Measurements from ENCODE around the gene RAC3.

DNA sequence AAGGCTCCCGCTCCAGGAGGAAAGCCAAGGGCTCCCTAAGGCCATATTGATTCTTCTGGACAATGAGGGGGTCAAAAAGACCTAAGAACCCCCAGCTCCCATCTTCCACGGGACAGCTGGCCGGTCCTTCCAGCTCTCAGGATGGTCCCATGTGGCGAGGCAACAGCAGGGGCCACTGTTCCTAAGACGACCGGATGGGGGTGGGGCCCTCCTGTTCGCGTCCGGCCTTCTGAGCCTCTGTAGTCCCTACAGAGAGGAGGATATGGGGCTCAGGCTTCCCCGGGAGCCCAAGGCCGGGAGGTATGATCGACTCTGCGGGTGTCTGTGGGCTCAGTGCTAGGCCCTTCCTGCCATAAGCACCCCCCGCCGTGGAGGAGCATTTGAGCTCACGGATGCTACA, 12.0 kb downstream of the RAC3 start:
- TF ChIP-seq POLR2A (IDR thresholded peaks at IDR 0.05) = no peak
- TF ChIP-seq, protein P1, sequence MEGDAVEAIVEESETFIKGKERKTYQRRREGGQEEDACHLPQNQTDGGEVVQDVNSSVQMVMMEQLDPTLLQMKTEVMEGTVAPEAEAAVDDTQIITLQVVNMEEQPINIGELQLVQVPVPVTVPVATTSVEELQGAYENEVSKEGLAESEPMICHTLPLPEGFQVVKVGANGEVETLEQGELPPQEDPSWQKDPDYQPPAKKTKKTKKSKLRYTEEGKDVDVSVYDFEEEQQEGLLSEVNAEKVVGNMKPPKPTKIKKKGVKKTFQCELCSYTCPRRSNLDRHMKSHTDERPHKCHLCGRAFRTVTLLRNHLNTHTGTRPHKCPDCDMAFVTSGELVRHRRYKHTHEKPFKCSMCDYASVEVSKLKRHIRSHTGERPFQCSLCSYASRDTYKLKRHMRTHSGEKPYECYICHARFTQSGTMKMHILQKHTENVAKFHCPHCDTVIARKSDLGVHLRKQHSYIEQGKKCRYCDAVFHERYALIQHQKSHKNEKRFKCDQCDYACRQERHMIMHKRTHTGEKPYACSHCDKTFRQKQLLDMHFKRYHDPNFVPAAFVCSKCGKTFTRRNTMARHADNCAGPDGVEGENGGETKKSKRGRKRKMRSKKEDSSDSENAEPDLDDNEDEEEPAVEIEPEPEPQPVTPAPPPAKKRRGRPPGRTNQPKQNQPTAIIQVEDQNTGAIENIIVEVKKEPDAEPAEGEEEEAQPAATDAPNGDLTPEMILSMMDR (IDR thresholded peaks at IDR 0.05) = no peak
